K562 (cell line): ENCODE data around the gene MSH3. TPM values are rescaled to one million over a fixed set of nuclear protein-coding genes. Genes with fewer than 3 reads are reported as not detected.

Experiments
- ATAC-seq: fragments of 200-7000 bp; cut with Tn5 transposase; 3 replicates; pipeline ENCODE4 v1.9.1; 2020; ENCODE audit warnings: moderate library complexity
- BruUV-seq: library from RNA; stranded (reverse); fragments of 400-500 nt; replicated peaks from 2 replicates; lab custom pipeline; 2021; lab: Mats Ljungman, UMichigan
- CTCF ChIA-PET: fragments of 300-600 bp; formaldehyde crosslinking; extraction: SDS; loops from one replicate; lab custom pipeline; 2021; ENCODE audit warnings: low intra/inter-chr PET ratio; lab: Yijun Ruan, JAX
- POLR2A ChIA-PET: fragments of 300-600, 350-650 bp; sonication (Branson Sonifier 250); formaldehyde crosslinking; extraction: SDS; loops from one replicate; lab custom pipeline; 2021; ENCODE audit warnings: antibody characterized with exemption, inconsistent platforms; lab: Yijun Ruan, JAX
- DNase-seq, 4 experiments: peaks; one replicate each; pipeline versions ENCODE4 v3.0.0 to v3.0.0-alpha.2; 2011 to 2018; ENCODE audit warnings: low spot score in 3 of 4, mixed read lengths in 3 of 4; ENCODE audit errors: extremely low read depth in 1 of 4
- FAIRE-seq: peaks from 2 replicates; lab custom pipeline; 2011; peaks lifted over from hg19 to GRCh38; lab: Jason Lieb, UNC
- H2AFZ ChIP-seq: 2 replicates; pipeline ENCODE4 v1.6.0; 2011; ENCODE audit warnings: low read depth, low read length, control low read depth, inconsistent platforms
- H3K27ac ChIP-seq: fragments of 200-600 bp; 3 replicates; pipeline ENCODE4 v1.8.0; 2011; ENCODE audit warnings: low read depth, mild to moderate bottlenecking, control low read depth, inconsistent platforms, low read length, moderate library complexity, mixed read lengths; ENCODE audit errors: extremely low read depth
- H3K27me3 ChIP-seq, 2 experiments: fragments of 300-600 bp in 1 of 2; 2 replicates in 1 of 2; 3 replicates in 1 of 2; pipeline versions ENCODE4 v1.6.0 to v1.8.0; 2011; ENCODE audit warnings: inconsistent platforms in 2 of 2, low read length in 2 of 2, mild to moderate bottlenecking in 1 of 2, mixed read lengths in 1 of 2, moderate library complexity in 1 of 2; ENCODE audit not compliant: control insufficient read depth in 2 of 2, insufficient read depth in 2 of 2
- H3K36me3 ChIP-seq: fragments of 300-600 bp; 3 replicates; pipeline ENCODE4 v1.8.0; 2011; ENCODE audit warnings: mild to moderate bottlenecking, low read length, inconsistent platforms; ENCODE audit not compliant: control insufficient read depth, insufficient read depth
- H3K4me1 ChIP-seq, 2 experiments: fragments of 200-600 bp in 1 of 2; replicated peaks in 1 of 2; 2 replicates in 1 of 2; 3 replicates in 1 of 2; pipeline versions ENCODE4 v1.5.1 to v1.8.0; 2011; ENCODE audit warnings: inconsistent platforms in 2 of 2, low read length in 2 of 2, mild to moderate bottlenecking in 1 of 2, mixed read lengths in 1 of 2, moderate library complexity in 1 of 2; ENCODE audit not compliant: control insufficient read depth in 2 of 2, insufficient read depth in 2 of 2
- H3K4me2 ChIP-seq: 2 replicates; pipeline ENCODE4 v1.6.1; 2011; ENCODE audit warnings: low read length, control low read depth, inconsistent platforms, mixed read lengths; ENCODE audit not compliant: insufficient read depth
- H3K4me3 ChIP-seq: fragments of 200-600 bp; sonication (generic), shearing (Covaris generic); 2 replicates; pipeline ENCODE4 v1.5.1; 2016; ENCODE audit warnings: control low read depth, inconsistent platforms
- H3K79me2 ChIP-seq: fragments of 200-600 bp; 3 replicates; pipeline ENCODE4 v1.8.0; 2011; ENCODE audit warnings: low read length, inconsistent platforms; ENCODE audit not compliant: control insufficient read depth, insufficient read depth
- H3K9ac ChIP-seq, 2 experiments: 2 replicates each; pipeline versions ENCODE4 v1.6.0 to v1.6.1; 2011; ENCODE audit warnings: low read depth in 2 of 2, low read length in 2 of 2, control low read depth in 1 of 2, inconsistent platforms in 1 of 2, mild to moderate bottlenecking in 1 of 2, mixed read lengths in 1 of 2; ENCODE audit not compliant: insufficient read depth in 1 of 2
- H3K9me1 ChIP-seq: one replicate; pipeline ENCODE4 v1.6.0; 2011; ENCODE audit warnings: inconsistent platforms, mild to moderate bottlenecking, low read length, moderate library complexity; ENCODE audit not compliant: control insufficient read depth, insufficient read depth
- H3K9me3 ChIP-seq: replicated peaks from 2 replicates; pipeline ENCODE4 v1.5.1; 2011; ENCODE audit warnings: low read depth, low read length, inconsistent platforms; ENCODE audit not compliant: control insufficient read depth, insufficient read depth
- H4K20me1 ChIP-seq: replicated peaks from 2 replicates; pipeline ENCODE4 v1.6.1; 2011; ENCODE audit warnings: low read length, inconsistent platforms, mixed read lengths; ENCODE audit not compliant: control insufficient read depth, insufficient read depth
- BCLAF1 ChIP-seq, 2 experiments: fragments of 450-650 bp in 1 of 2; IDR thresholded peaks; 2 replicates each; pipeline ENCODE4 v1.6.1; 2011 to 2017; ENCODE audit warnings: low read depth in 2 of 2, antibody characterized with exemption in 1 of 2, borderline replicate concordance in 1 of 2, low read length in 1 of 2, mild to moderate bottlenecking in 1 of 2, mixed read lengths in 1 of 2; ENCODE audit not compliant: control insufficient read depth in 1 of 2
- GABPB1 ChIP-seq: sonication (generic); formaldehyde crosslinking; IDR thresholded peaks from 2 replicates; pipeline ENCODE4 v1.8.0; 2022; ENCODE audit warnings: mild to moderate bottlenecking, missing genetic modification reagents
- HDGF ChIP-seq: fragments of 450-650 bp; IDR thresholded peaks from 2 replicates; pipeline ENCODE4 v1.6.1; 2016
- IRF1 ChIP-seq: sonication (generic); formaldehyde crosslinking; IDR thresholded peaks from 2 replicates; pipeline ENCODE4 v1.8.0; 2022; ENCODE audit warnings: missing genetic modification reagents, mild to moderate bottlenecking, borderline replicate concordance
- MTA2 ChIP-seq: fragments of 450-650 bp; IDR thresholded peaks from 2 replicates; pipeline ENCODE4 v1.6.1; 2016; ENCODE audit warnings: low read depth
- NFE2L1 ChIP-seq: fragments of 450-650 bp; IDR thresholded peaks from 2 replicates; pipeline ENCODE4 v1.6.1; 2016; ENCODE audit warnings: missing genetic modification characterization, low read depth, mild to moderate bottlenecking, missing compliant biosample characterization, moderate library complexity, borderline replicate concordance
- PTRF ChIP-seq: fragments of 450-650 bp; IDR thresholded peaks from 2 replicates; pipeline ENCODE4 v1.6.1; 2016; ENCODE audit warnings: mild to moderate bottlenecking, missing genetic modification characterization, missing compliant biosample characterization
- RHOXF2B ChIP-seq: fragments of 250-450 bp; sonication (Bioruptor Pico); conservative IDR thresholded peaks from 2 replicates; pipeline ENCODE4 v1.5.1; 2021
- RNF2 ChIP-seq: sonication (generic); IDR thresholded peaks from 2 replicates; pipeline ENCODE4 v1.6.1; 2016
- SMAD3 ChIP-seq: fragments of 450-650 bp; formaldehyde crosslinking; conservative IDR thresholded peaks from 2 replicates; pipeline ENCODE4 v1.4.0; 2020; ENCODE audit warnings: mild to moderate bottlenecking
- SMARCC2 ChIP-seq: fragments of 450-650 bp; IDR thresholded peaks from 2 replicates; pipeline ENCODE4 v1.6.1; 2017; ENCODE audit warnings: antibody characterized with exemption, moderate library complexity, mild to moderate bottlenecking, low read depth
- THAP7 ChIP-seq: fragments of 250-450 bp; sonication (Bioruptor Pico); IDR thresholded peaks from 2 replicates; pipeline ENCODE4 v1.5.0; 2021
- ZFP91 ChIP-seq: sonication (generic); formaldehyde crosslinking; IDR thresholded peaks from 2 replicates; pipeline ENCODE4 v1.8.0; 2022; ENCODE audit warnings: mild to moderate bottlenecking, missing genetic modification reagents
- ZNF212 ChIP-seq: fragments of 450-650 bp; formaldehyde crosslinking; IDR thresholded peaks from 2 replicates; pipeline ENCODE4 v1.4.0; 2020; ENCODE audit warnings: mild to moderate bottlenecking
- ZNF395 ChIP-seq: fragments of 200-800 bp; sonication (Bioruptor generic); IDR thresholded peaks from 2 replicates; pipeline ENCODE4 v1.6.1; 2017; ENCODE audit warnings: missing genetic modification characterization, missing compliant biosample characterization
- in situ Hi-C: fragments of 300-500 bp; cut with MboI; formaldehyde crosslinking; loops from 4 replicates; pipeline ENCODE4 v1.15.0; 2018; ENCODE audit warnings: inconsistent platforms, mixed read lengths
- intact Hi-C: fragments of 100-400 bp; cut with micrococcal nuclease; formaldehyde crosslinking; loops from 2 replicates; pipeline ENCODE4 v1.14.2; 2022
- polyA plus RNA-seq, 8 experiments: library from polyadenylated mRNA; depleted of rRNA in 4 of 8; stranded (reverse) in 5 of 8; unstranded in 3 of 8; fragments of >200 nt; fragmentation: Nextera tagmentation in 2 of 8; fragmentation: Illumina TruSeq in 1 of 8; extraction: Ambion mirVana in 2 of 8; extraction: Trizol in 1 of 8; gene quantifications; 2 replicates each; pipeline versions ENCODE4 v1.2.1 to v1.2.3, GENCODE V29; 2011 to 2014; ENCODE audit warnings: inconsistent platforms in 1 of 8, missing spikeins in 1 of 8
- total RNA-seq, 7 experiments: library from RNA; depleted of rRNA in 6 of 7; stranded (reverse); fragments of >200 nt in 6 of 7; fragmentation: Illumina TruSeq in 2 of 7; extraction: Trizol in 2 of 7; gene quantifications; 2 replicates each; pipeline versions ENCODE4 v1.2.1 to v1.2.3, GENCODE V29; 2011 to 2021; ENCODE audit warnings: low replicate concordance in 1 of 7

The MSH3 gene
- total and polyA plus RNA-seq, 9 of the 15 experiments (the other 6 are each of a cell fraction or from before 2014, with no cell fraction given), result 3.9 to 17.2 (median 13.2) TPM

- Histone ChIP-seq H3K9me1 (no peaks in the 10 kb centered on the region), H3K9me3 (no peaks in the 10 kb centered on the region), H3K4me1 (no peaks in the 10 kb centered on the region), H3K4me2 (no peak overlapping the region), H3K79me2 (no peaks in the 10 kb centered on the region), H3K9ac (no peak overlapping the region), H4K20me1 (peaks cover 5% of the 10 kb centered on the region; the same call in 1 of the 2 replicates), H3K36me3 (no peaks in the 10 kb centered on the region), H2AFZ (no peak overlapping the region), H3K4me3 (no peak overlapping the region), H3K27ac (no peak overlapping the region), H3K27me3 (no peaks in the 10 kb centered on the region)
- no peak for FAIRE-seq
- DNase-seq, result no peak
- ChIA-PET CTCF (no interaction called here), POLR2A (no interaction called here)
- BruUV-seq, result no TSS peak
- ATAC-seq, result no peak
- intact Hi-C loops, result no loop called here
- in situ Hi-C loops, result no loop called here
- TF ChIP-seq BCLAF1 (IDR thresholded peaks at IDR 0.05; ENCODE audit: borderline replicate concordance in 1 of 2, control insufficient read depth in 1 of 2, low read depth in 2 of 2, low read length in 1 of 2) (no peak), SMAD3 (CRISPR knock-in tag) (no peak), IRF1 (CRISPR knock-in tag) (no peak), ZFP91 (no peak), GABPB1 (CRISPR knock-in tag) (no peak), RNF2 (no peak), HDGF (no peak), ZNF395 (CRISPR knock-in tag) (no peak), SMARCC2 (no peak), ZNF212 (no peak), PTRF (tag) (no peak), RHOXF2B (CRISPR knock-in tag) (no peak), THAP7 (no peak), NFE2L1 (tag) (no peak), MTA2 (no peak)
Observed at GRCh38 chr5:80834710-80835109, 180.3 kb downstream of the MSH3 start.
